Astrocyte (in vitro differentiated cells and primary cell): ENCODE measurements around the gene CREB5.

Experiments used
- CTCF ChIP-seq: IDR thresholded peaks from 2 replicates; pipeline ENCODE4 v1.5.1; 2011; ENCODE audit warnings: low read depth, mild to moderate bottlenecking, inconsistent platforms, low read length, moderate library complexity; ENCODE audit not compliant: insufficient read depth
- EZH2 ChIP-seq: IDR thresholded peaks from 2 replicates; pipeline ENCODE4 v1.6.1; 2012; ENCODE audit warnings: mild to moderate bottlenecking, low read length, inconsistent platforms; ENCODE audit not compliant: insufficient read depth

DNA sequence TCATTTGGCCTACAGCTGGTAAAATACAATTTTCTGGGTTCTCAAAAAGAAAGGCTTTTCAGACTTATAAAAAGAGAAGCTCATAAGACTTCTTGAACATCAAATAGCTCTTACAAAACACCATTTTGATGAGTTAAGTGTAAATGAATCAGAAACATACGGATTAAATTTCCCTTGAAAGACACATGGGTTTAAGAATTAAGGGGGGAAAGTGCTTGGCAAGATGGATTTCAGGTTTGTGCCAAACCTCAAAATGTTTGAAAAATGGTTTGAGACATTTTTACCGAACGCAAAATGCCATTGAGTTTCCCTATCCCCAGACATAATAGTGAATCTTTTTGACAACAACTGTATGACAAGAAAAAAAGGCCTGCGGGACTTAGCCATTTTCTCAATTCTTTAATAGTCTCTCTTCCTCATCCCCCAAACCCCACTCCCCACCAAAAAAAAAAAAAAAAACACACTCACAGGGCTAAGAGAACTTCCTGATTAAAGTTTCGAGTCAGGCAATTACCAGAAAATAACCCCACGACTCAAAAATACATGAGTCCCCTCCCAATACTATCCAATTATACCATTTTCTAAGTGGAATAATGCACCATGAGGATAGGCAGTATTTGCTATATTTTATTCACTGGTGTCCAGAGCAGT is 285.7 kb downstream of the CREB5 start:
- TF ChIP-seq CTCF (no peak), EZH2 (no peak)
